CD4-positive, alpha-beta T cell treated with Interleukin-10 for 1 hour (primary cell): Measurements from ENCODE around the gene TM4SF20.

Source experiments
- DNase-seq: peaks from one replicate; pipeline ENCODE4 v3.0.0-alpha.2; 2020

TM4SF20 gene

DNA sequence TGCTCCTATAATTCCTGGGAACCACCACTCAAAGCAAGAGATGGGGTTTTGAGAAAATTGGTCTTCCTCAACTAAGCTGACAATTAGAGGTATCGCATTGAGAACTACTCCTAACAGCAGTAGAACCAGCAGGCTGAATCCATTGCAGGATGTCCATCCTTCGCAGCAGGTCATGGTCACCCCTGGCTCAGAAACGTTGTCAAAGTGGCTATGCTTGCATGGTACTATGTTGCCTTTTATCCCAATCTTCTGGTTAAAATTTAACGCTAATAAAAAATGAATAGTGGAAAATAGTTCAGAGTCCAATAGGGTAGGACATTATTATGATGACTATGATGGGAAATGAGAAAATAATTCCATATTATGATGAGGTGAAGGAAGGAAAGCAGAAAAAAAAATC lies at the start of gene TM4SF20:
Gene TM4SF20, minus strand, starts transcription at position 212 of the 400 bp plus-strand sequence. Its CDS starts 38 bp downstream, at position 174.
- no peak for DNase-seq

DNA sequence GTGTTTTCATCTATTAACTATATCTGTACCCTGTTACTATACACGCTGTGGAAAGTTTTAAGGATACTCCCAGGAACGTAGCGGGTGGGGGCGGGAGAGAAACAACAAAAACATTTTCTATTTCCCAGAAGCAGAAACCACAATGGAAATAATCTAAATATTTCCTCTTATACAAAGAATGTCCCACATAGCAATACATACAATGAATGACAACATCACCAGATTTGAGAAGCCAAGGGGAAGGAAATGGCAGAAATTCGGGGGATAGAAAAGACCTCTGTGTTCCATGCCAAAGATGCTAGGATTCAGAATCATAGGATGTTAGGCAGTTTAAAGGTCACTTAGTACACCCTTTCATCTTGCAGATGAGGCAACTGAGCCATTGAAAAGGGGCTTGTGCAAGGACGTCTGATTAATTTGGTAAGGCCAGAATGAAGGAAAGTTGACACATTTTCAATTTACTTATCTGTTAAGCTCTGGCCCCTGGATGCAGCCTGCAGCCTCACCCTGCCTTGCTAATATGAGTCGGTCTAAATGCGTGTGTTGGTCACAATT lies 49.7 kb upstream of the TM4SF20 start:
- no peak for DNase-seq

- no peak for DNase-seq
These were observed 44.8 kb upstream of the TM4SF20 start for GRCh38 chr2:227423656-227424499.

GRCh38 chr2:227420087-227421052 lies 41.3 kb upstream of the TM4SF20 start:
- no peak for DNase-seq

- no peak for DNase-seq
These were observed 37.6 kb upstream of the TM4SF20 start for GRCh38 chr2:227416701-227417100.

GRCh38 chr2:227415538-227416424 lies 36.7 kb upstream of the TM4SF20 start:
- peak; percentile 8 for DNase-seq

GRCh38 chr2:227414846-227415245 lies 35.7 kb upstream of the TM4SF20 start:
- no peak for DNase-seq

DNA sequence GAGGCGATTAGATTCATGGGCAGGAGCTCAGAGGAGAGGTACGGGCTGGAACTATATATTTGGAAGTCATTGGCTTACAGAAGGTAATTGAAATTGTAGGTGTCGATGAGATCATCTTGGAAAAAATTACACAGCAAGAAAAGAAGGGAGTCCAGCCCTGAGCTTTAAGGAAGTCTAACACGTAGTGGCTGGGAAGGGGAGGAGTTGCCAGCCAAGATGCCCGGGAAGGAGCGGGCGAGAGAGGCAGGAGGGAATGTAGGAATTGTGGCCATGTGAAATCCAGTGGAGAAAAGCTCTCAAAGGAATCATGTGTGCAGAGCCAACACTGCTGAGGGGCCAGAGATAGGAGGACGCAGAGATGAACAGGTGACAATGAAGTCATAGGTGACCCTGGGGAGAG lies 34.3 kb upstream of the TM4SF20 start:
- no peak for DNase-seq

DNA sequence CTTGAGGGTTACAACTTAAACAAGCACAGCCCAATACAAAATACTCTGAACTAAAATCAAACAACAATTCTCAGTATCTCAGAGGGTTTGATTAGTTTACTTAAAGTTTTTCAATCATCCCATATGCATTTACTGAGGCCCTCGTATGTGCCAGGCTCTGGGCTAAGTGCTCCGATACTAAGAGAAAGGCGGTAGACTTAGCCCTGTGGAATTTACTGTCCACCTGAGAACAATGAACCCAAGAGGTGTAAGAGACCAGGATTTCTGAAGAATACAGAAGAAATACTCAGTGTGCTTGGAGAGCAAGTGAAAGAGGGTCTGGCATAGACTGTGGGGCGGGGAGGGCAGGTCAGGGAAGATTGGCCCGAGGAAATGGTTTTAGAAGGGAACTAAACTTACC lies 33.8 kb upstream of the TM4SF20 start:
- no peak for DNase-seq

GRCh38 chr2:227411990-227412350 lies 32.9 kb upstream of the TM4SF20 start:
- no peak for DNase-seq

GRCh38 chr2:227411320-227411989 lies 32.3 kb upstream of the TM4SF20 start:
- DNase-seq, result no peak

DNA sequence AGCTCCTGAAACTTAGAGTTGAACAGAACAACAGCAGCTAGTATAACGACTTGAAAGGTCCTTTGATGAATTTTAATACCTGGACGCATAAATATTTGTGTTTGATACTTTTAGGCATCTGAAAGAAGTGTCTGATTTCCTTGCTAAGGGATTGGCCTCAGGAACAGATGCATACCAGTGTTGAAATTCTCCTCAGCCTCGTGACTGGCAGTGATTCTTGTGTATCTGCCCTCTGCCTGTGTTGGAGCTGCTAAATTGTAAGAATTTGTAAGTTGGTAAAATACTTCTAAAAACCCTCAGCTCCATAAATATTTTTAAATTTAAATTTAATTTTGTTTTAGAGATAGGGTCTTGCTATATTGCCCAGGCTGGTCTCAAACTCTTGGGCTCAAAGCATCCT lies 31.1 kb upstream of the TM4SF20 start:
- no peak for DNase-seq

GRCh38 chr2:227407591-227408151 lies 28.6 kb upstream of the TM4SF20 start:
- no peak for DNase-seq

GRCh38 chr2:227406177-227407031 lies 27.3 kb upstream of the TM4SF20 start:
- no peak for DNase-seq

DNA sequence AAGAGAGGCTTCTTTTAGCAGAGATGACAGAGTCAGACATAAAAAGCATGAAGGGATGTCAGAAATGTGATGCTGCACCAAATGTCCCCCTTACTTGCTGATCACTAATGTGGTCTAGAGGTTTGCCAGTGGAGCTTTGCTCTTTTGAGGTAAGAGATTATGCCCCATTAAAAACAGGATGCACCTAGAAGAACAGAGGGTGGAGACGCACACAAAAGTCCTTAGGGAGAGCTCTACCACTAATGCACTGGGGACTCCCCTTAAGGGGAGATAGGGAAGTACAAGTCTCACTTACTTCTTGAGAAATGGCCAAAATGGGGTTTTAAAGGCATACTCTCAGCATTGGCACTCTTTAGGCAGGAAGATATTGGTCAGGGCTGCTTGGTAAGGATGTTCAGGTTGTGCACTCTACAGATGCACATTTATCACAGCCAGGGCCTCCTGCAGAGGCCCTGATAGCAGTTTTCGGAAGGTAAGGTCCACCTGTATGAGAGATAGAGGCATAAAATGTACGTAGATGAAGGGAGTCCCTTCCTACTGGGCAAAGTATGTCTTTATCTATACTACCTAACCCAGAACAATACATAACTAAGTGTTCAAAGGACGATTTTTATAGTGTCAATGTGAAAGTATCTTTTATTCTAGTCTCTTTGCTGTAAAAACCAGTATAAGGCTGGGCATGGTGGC lies 25.6 kb upstream of the TM4SF20 start:
- no peak for DNase-seq

DNA sequence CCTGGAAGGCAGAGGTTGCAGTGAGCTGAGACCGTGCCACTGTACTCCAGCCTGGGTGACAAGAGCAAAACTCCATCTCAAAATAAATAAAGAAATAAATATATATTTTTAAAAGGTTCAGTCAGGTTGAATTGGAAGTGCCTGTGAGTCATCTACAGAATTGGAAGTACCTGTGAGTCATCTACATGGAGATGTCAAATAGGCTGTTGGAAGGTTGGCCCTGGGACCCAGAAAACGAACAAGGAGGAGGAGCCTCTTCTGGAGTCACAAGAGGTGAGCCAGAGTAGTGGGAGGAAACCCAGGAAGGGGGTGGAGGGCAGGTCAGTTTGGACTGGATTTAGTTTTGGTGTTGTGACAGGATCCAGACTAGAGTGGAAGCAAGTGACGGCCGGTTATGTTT lies 23.9 kb upstream of the TM4SF20 start:
- DNase-seq, result no peak

DNA sequence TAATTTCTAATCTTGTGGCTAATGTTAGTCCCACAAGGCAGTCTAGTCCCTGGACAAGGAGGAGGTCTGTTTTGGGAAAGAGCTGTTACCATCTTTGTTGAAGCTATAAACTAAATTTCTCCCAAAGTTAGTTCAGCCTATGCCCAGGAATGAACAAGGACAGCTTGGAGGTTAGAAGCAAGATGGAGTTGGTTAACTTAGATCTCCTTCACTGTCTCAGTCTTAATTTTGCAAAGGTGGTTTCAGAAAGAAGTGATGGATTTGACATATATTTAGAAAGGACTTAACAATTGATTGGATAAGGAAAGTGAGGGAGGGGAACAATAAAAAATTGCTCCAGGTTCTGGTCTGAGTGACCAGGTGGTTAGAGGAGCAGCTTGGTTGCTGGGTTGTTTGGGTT lies 23.2 kb upstream of the TM4SF20 start:
- no peak for DNase-seq

GRCh38 chr2:227401550-227401949 lies 22.4 kb upstream of the TM4SF20 start:
- DNase-seq, result no peak

GRCh38 chr2:227398684-227399670 lies 19.9 kb upstream of the TM4SF20 start:
- DNase-seq, result no peak
